ENCODE results near the gene MEMO1.

DNA sequence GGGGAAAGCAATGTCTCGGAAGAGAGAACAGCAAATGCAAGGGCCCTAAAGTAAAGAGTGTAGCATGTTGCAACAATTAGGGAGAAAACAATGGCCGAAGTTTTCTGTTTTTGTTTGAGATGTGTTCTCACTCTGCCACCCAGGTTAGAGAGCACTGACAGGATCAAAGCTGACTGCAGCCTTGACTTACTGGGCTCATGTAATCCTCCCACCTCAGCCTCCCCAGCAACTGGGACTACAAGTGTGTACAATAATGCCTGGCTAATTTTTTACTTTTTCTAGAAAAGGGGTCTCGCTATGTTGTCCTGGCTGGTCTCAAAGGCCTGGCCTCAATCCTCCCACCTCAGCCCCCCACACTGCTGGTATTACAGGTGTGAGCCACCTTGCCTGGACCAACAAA lies 23.9 kb downstream of the MEMO1 start:
- TF ChIP-seq CTCF (IDR thresholded peaks at IDR 0.05) (no peak), POLR2A (IDR thresholded peaks at IDR 0.05) (no peak), POLR2AphosphoS5 (IDR thresholded peaks at IDR 0.05) (no peak)
